ENCODE results near the gene IZUMO2.

The IZUMO2 gene

GRCh38 chr19:50187937-50188336 is 24.9 kb upstream of the IZUMO2 start:
- H3K27ac ChIP-seq = no peak overlapping the region
- no peaks in the 10 kb centered on the region for H3K4me1 ChIP-seq
- H3K36me3 ChIP-seq = no peaks in the 10 kb centered on the region
- no peak for DNase-seq
- H3K27me3 ChIP-seq = no peaks in the 10 kb centered on the region
- no peak overlapping the region for H3K4me3 ChIP-seq
- peaks cover 0 to 4% (median 0%) of the 10 kb centered on the region in 3 donors for H3K9me3 ChIP-seq
- intact Hi-C loops (cut with DNase I; ENCODE audit: low total_unique reads) = no loop called here
- TF ChIP-seq CTCF (IDR thresholded peaks at IDR 0.05) = no peak

GRCh38 chr19:50184196-50184595 is 21.1 kb upstream of the IZUMO2 start:
- intact Hi-C loops (cut with DNase I; ENCODE audit: low total_unique reads) = no loop called here
- H3K9me3 ChIP-seq = peaks cover 0 to 4% (median 0%) of the 10 kb centered on the region in 3 donors
- H3K27ac ChIP-seq = no peak overlapping the region
- TF ChIP-seq CTCF (IDR thresholded peaks at IDR 0.05) = no peak
- peaks cover 0 to 5% of the 10 kb centered on the region in 2 donors for H3K27me3 ChIP-seq
- no peak for DNase-seq
- no peak overlapping the region for H3K4me3 ChIP-seq
- H3K36me3 ChIP-seq = no peaks in the 10 kb centered on the region
- H3K4me1 ChIP-seq = no peaks in the 10 kb centered on the region

GRCh38 chr19:50181121-50181520 is 18.0 kb upstream of the IZUMO2 start:
- Histone ChIP-seq H3K27ac (no peak overlapping the region), H3K4me1 (no peaks in the 10 kb centered on the region), H3K4me3 (no peak overlapping the region), H3K9me3 (peaks cover 0 to under 1% (median 0%) of the 10 kb centered on the region in 3 donors), H3K27me3 (peaks cover 0 to 5% of the 10 kb centered on the region in 2 donors), H3K36me3 (no peaks in the 10 kb centered on the region)
- no peak for TF ChIP-seq CTCF (IDR thresholded peaks at IDR 0.05)
- no peak for DNase-seq
- intact Hi-C loops (cut with DNase I; ENCODE audit: low total_unique reads) = no loop called here

GRCh38 chr19:50178859-50179537 is 15.9 kb upstream of the IZUMO2 start:
- no peak for DNase-seq
- TF ChIP-seq CTCF (IDR thresholded peaks at IDR 0.05) = no peak
- no peak overlapping the region for H3K27ac ChIP-seq
- H3K9me3 ChIP-seq = no peaks in the 10 kb centered on the region
- intact Hi-C loops (cut with DNase I; ENCODE audit: low total_unique reads) = no loop called here
- peaks cover 0 to 5% of the 10 kb centered on the region in 2 donors for H3K27me3 ChIP-seq
- no peak overlapping the region for H3K4me3 ChIP-seq
- H3K4me1 ChIP-seq = no peaks in the 10 kb centered on the region
- H3K36me3 ChIP-seq = no peaks in the 10 kb centered on the region

GRCh38 chr19:50178320-50178719 is 15.2 kb upstream of the IZUMO2 start:
- TF ChIP-seq CTCF (IDR thresholded peaks at IDR 0.05) = no peak
- no peak overlapping the region for H3K27ac ChIP-seq
- intact Hi-C loops (cut with DNase I; ENCODE audit: low total_unique reads) = no loop called here
- no peaks in the 10 kb centered on the region for H3K9me3 ChIP-seq
- no peak for DNase-seq
- no peak overlapping the region for H3K4me3 ChIP-seq
- peaks cover 0 to 5% of the 10 kb centered on the region in 2 donors for H3K27me3 ChIP-seq
- no peaks in the 10 kb centered on the region for H3K4me1 ChIP-seq
- no peaks in the 10 kb centered on the region for H3K36me3 ChIP-seq
